T follicular helper cell (primary cell): ENCODE data around the gene TRAPPC11.

Source experiments
- DNase-seq: peaks from one replicate; pipeline ENCODE4 v3.0.0-alpha.2; 2020; ENCODE audit warnings: low read depth

TRAPPC11 gene

GRCh38 chr4:183758061-183758757, 99.1 kb downstream of the TRAPPC11 start:
- no peak for DNase-seq

- DNase-seq: no peak
Observed at GRCh38 chr4:183758758-183759447, 99.8 kb downstream of the TRAPPC11 start.

- DNase-seq: no peak
Observed at GRCh38 chr4:183760326-183760725, 101.2 kb downstream of the TRAPPC11 start.
